SK-MEL-5 (cell line): ENCODE results near the gene SORCS2. TPM values are rescaled to one million over a fixed set of nuclear protein-coding genes. Genes with fewer than 3 reads are reported as not detected.

Experiments
- DNase-seq: peaks from one replicate; pipeline ENCODE4 v3.0.0-alpha.2; 2016; ENCODE audit warnings: low read depth, low spot score
- in situ Hi-C: cut with HindIII; loops from 2 replicates; pipeline ENCODE4 v1.10.0; 2016; ENCODE audit warnings: low sequenced_read_pairs, high pct_unique_total_duplicates, low pct_unique_long_range_greater_than_20kb
- total RNA-seq: library from RNA; depleted of rRNA; stranded (reverse); fragments of >200 nt; shearing (Covaris generic); gene quantifications from 2 replicates; pipeline ENCODE4 v1.2.3, GENCODE V29; 2014

The SORCS2 gene
- total RNA-seq, 1 experiment from 2014 or later, result not detected

- no peak for DNase-seq
- in situ Hi-C loops, result no loop called here
Measured at GRCh38 chr4:7717946-7718490, 525.7 kb downstream of the SORCS2 start.

- peak; percentile 47 for DNase-seq
- in situ Hi-C loops, result no loop called here
Measured at GRCh38 chr4:7719354-7720174, 527.2 kb downstream of the SORCS2 start.

- DNase-seq, result peak; percentile 51
- in situ Hi-C loops, result no loop called here
Measured at GRCh38 chr4:7721984-7722551, 529.7 kb downstream of the SORCS2 start.

- in situ Hi-C loops, result no loop called here
- no peak for DNase-seq
Measured at GRCh38 chr4:7722766-7723387, 530.5 kb downstream of the SORCS2 start.

GRCh38 chr4:7723625-7724024 is 531.3 kb downstream of the SORCS2 start:
- in situ Hi-C loops, result no loop called here
- DNase-seq, result no peak

GRCh38 chr4:7725951-7726350 is 533.6 kb downstream of the SORCS2 start:
- in situ Hi-C loops, result no loop called here
- DNase-seq, result no peak

- in situ Hi-C loops, result no loop called here
- DNase-seq, result no peak
Measured at GRCh38 chr4:7726665-7727413, 534.5 kb downstream of the SORCS2 start.

GRCh38 chr4:7727749-7728148 is 535.4 kb downstream of the SORCS2 start:
- no peak for DNase-seq
- in situ Hi-C loops, result no loop called here

GRCh38 chr4:7731437-7731836 is 539.1 kb downstream of the SORCS2 start:
- in situ Hi-C loops, result no loop called here

GRCh38 chr4:7732263-7732662 is 539.9 kb downstream of the SORCS2 start:
- in situ Hi-C loops, result no loop called here

More at GRCh38 chr4:7731437-7731836, 539.1 kb downstream of the SORCS2 start:
- DNase-seq, result no peak

GRCh38 chr4:7733201-7733600 is 540.9 kb downstream of the SORCS2 start:
- in situ Hi-C loops, result no loop called here
- DNase-seq, result no peak

More at GRCh38 chr4:7732263-7732662, 539.9 kb downstream of the SORCS2 start:
- no peak for DNase-seq

GRCh38 chr4:7733801-7734650 is 541.7 kb downstream of the SORCS2 start:
- no peak for DNase-seq
- in situ Hi-C loops, result no loop called here

- in situ Hi-C loops, result no loop called here
Measured at GRCh38 chr4:7734651-7735260, 542.4 kb downstream of the SORCS2 start.

GRCh38 chr4:7735395-7735794 is 543.1 kb downstream of the SORCS2 start:
- no peak for DNase-seq
- in situ Hi-C loops, result no loop called here

More at GRCh38 chr4:7734651-7735260, 542.4 kb downstream of the SORCS2 start:
- DNase-seq, result no peak

- DNase-seq, result no peak
- in situ Hi-C loops, result no loop called here
Measured at GRCh38 chr4:7735961-7736360, 543.6 kb downstream of the SORCS2 start.

- DNase-seq, result no peak
- in situ Hi-C loops, result no loop called here
Measured at GRCh38 chr4:7736436-7737267, 544.3 kb downstream of the SORCS2 start.
